ENCODE data around the gene TEAD3.

- no peak for TF ChIP-seq CTCF (conservative IDR thresholded peaks at IDR 0.05; ENCODE audit: low read length)
- no peak for TF ChIP-seq EZH2phosphoT487 (IDR thresholded peaks at IDR 0.05; ENCODE audit: borderline replicate concordance, low read depth, low read length)
Observed at GRCh38 chr6:35432291-35432690, 64.6 kb downstream of the TEAD3 start.
